DND-41 (cell line): ENCODE data around the gene SFTA2.
"Not testable (repeated sequence)": the region's sequence is repeated elsewhere in the genome, so short reads cannot be mapped to it uniquely, and the experiment has no call there.

Experiments
- ATAC-seq: fragments of 200-7000 bp; cut with Tn5 transposase; 3 replicates; pipeline ENCODE4 v1.9.1; 2021; ENCODE audit warnings: low read depth; ENCODE audit not compliant: insufficient read depth
- DNase-seq: peaks from one replicate; pipeline ENCODE4 v3.0.0-alpha.2; 2020
- H2AFZ ChIP-seq: 2 replicates; pipeline ENCODE4 v1.6.0; 2012; ENCODE audit warnings: low read depth, low read length
- H3K27ac ChIP-seq: 2 replicates; pipeline ENCODE4 v1.5.1; 2012; ENCODE audit warnings: low read length, inconsistent platforms
- H3K27me3 ChIP-seq: fragments of 200-600 bp; sonication (generic); 2 replicates; pipeline ENCODE4 v1.6.0; 2012; ENCODE audit warnings: low read length, mild to moderate bottlenecking, inconsistent platforms; ENCODE audit not compliant: insufficient read depth, poor library complexity
- H3K36me3 ChIP-seq: 2 replicates; pipeline ENCODE4 v1.5.1; 2012; ENCODE audit warnings: low read length, inconsistent platforms; ENCODE audit not compliant: insufficient read depth
- H3K4me1 ChIP-seq: 2 replicates; pipeline ENCODE4 v1.5.1; 2012; ENCODE audit warnings: mild to moderate bottlenecking, low read length; ENCODE audit not compliant: insufficient read depth
- H3K4me2 ChIP-seq: 2 replicates; pipeline ENCODE4 v1.6.0; 2012; ENCODE audit warnings: mild to moderate bottlenecking, moderate library complexity, low read length, inconsistent platforms; ENCODE audit not compliant: insufficient read depth
- H3K4me3 ChIP-seq, 2 experiments: fragments of 200-600 bp in 1 of 2; shearing (Covaris generic) in 1 of 2; 2 replicates each; pipeline ENCODE4 v1.5.1; 2012 to 2016; ENCODE audit warnings: inconsistent platforms in 2 of 2, low read length in 2 of 2, mild to moderate bottlenecking in 2 of 2, low read depth in 1 of 2, moderate library complexity in 1 of 2
- H3K79me2 ChIP-seq: 2 replicates; pipeline ENCODE4 v1.6.0; 2012; ENCODE audit warnings: low read length, inconsistent platforms; ENCODE audit not compliant: insufficient read depth
- H3K9ac ChIP-seq: 2 replicates; pipeline ENCODE4 v1.6.0; 2012; ENCODE audit warnings: low read depth, mild to moderate bottlenecking, inconsistent platforms, low read length, moderate library complexity
- H3K9me3 ChIP-seq: 2 replicates; pipeline ENCODE4 v1.5.1; 2012; ENCODE audit warnings: low read length, moderate library complexity, mild to moderate bottlenecking, inconsistent platforms; ENCODE audit not compliant: insufficient read depth, severe bottlenecking
- H4K20me1 ChIP-seq: 2 replicates; pipeline ENCODE4 v1.6.0; 2012; ENCODE audit warnings: low read length; ENCODE audit not compliant: insufficient read depth
- CTCF ChIP-seq: IDR thresholded peaks from 2 replicates; pipeline ENCODE4 v1.5.1; 2012; ENCODE audit warnings: borderline replicate concordance, low read length, moderate library complexity, mild to moderate bottlenecking; ENCODE audit not compliant: poor library complexity, severe bottlenecking; ENCODE audit errors: extremely low read depth
- EZH2 ChIP-seq: IDR thresholded peaks from 3 replicates; pipeline ENCODE4 v1.6.1; 2012; ENCODE audit warnings: borderline replicate concordance, low read depth, mild to moderate bottlenecking, moderate library complexity, low read length, inconsistent platforms; ENCODE audit not compliant: severe bottlenecking

SFTA2 gene

GRCh38 chr6:30974490-30975252, 42.7 kb upstream of the SFTA2 start:
- no peaks in the 10 kb centered on the region for H3K4me1 ChIP-seq
- H3K9me3 ChIP-seq, result no peaks in the 10 kb centered on the region
- no peak for TF ChIP-seq CTCF
- TF ChIP-seq EZH2, result no peak

DNA sequence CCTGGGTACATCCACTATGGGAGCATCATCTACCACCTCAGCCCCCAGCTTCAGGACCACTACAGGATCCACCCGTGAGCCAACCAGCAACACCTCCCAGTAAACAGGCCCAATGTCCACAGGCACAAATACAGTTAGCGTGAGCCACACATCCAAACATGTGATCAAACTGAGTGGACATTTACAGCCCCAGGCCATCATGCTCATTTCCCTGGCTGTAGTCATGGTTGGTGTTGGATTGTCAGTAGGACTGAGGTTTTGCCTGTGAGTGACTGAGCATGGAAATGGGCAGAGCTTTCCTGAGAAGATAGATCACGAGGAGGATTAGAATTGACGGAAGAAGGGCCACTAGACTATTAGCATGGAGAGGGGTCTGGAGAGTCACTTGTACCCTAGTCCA, 40.8 kb upstream of the SFTA2 start:
- Histone ChIP-seq H3K4me1 (no peaks in the 10 kb centered on the region), H3K9ac (no peak overlapping the region)

More at GRCh38 chr6:30974490-30975252, 42.7 kb upstream of the SFTA2 start:
- no peaks in the 10 kb centered on the region for H3K79me2 ChIP-seq
- no peak overlapping the region for H3K9ac ChIP-seq
- DNase-seq (no peak), ATAC-seq (no peak)
- H3K36me3 ChIP-seq, result no peaks in the 10 kb centered on the region
- no peak overlapping the region for H3K4me3 ChIP-seq
- no peak overlapping the region for H3K27ac ChIP-seq
- peaks cover 21% of the 10 kb centered on the region for H3K27me3 ChIP-seq
- H2AFZ ChIP-seq, result no peak overlapping the region
- H3K4me2 ChIP-seq, result no peak overlapping the region
- H4K20me1 ChIP-seq, result no peaks in the 10 kb centered on the region

DNA sequence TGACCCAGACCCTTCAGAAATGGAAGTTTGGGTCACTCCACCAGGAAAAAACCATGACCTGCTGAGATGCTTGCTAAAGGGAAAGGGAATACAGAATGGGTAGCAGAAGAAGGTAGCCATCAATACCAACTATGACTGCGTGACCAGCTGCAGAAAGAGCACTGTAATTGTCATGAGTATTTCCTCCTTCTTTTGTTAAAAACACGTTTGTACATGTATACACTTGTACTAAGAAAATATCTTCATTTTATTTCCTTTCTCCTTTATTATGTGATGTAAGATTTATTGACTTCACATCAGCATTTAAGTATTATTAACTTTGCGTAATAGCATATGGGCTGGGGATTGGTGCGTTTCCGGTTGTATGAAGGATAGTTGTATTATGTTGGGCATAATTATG, 39.0 kb upstream of the SFTA2 start:
- Histone ChIP-seq H3K4me1 (no peaks in the 10 kb centered on the region), H4K20me1 (no peaks in the 10 kb centered on the region), H3K4me3 (no peak overlapping the region), H3K79me2 (no peaks in the 10 kb centered on the region), H2AFZ (no peak overlapping the region), H3K9me3 (no peaks in the 10 kb centered on the region), H3K9ac (no peak overlapping the region), H3K4me2 (no peak overlapping the region), H3K36me3 (no peaks in the 10 kb centered on the region), H3K27ac (no peak overlapping the region), H3K27me3 (peaks cover 10% of the 10 kb centered on the region)
- no peak for ATAC-seq
- TF ChIP-seq EZH2 (no peak), CTCF (no peak)
- DNase-seq, result no peak

More for the DNA sequence above, 40.8 kb upstream of the SFTA2 start:
- no peak for TF ChIP-seq CTCF
- no peak for TF ChIP-seq EZH2
- H3K4me3 ChIP-seq, result no peak overlapping the region
- no peak overlapping the region for H3K27ac ChIP-seq
- no peaks in the 10 kb centered on the region for H3K9me3 ChIP-seq
- no peaks in the 10 kb centered on the region for H3K36me3 ChIP-seq
- no peak for ATAC-seq
- H3K27me3 ChIP-seq, result peaks cover 10% of the 10 kb centered on the region
- H3K79me2 ChIP-seq, result no peaks in the 10 kb centered on the region
- no peak overlapping the region for H3K4me2 ChIP-seq
- no peaks in the 10 kb centered on the region for H4K20me1 ChIP-seq
- no peak overlapping the region for H2AFZ ChIP-seq
- DNase-seq, result no peak

- H3K27me3 ChIP-seq, result peaks cover 12% of the 10 kb centered on the region
- H3K4me2 ChIP-seq, DNase-seq, H3K4me3 ChIP-seq, H3K9me3 ChIP-seq, ATAC-seq, H3K79me2 ChIP-seq, H3K9ac ChIP-seq, H3K27ac ChIP-seq, H3K36me3 ChIP-seq, H3K4me1 ChIP-seq, H4K20me1 ChIP-seq, H2AFZ ChIP-seq: not testable (repeated sequence)
These were observed 37.2 kb upstream of the SFTA2 start for GRCh38 chr6:30969171-30969570.
